ENCODE data around the gene ARF3.
A peak's percentile ranks its signal among the peaks of the same experiment; 100 is the strongest.

ARF3 gene

GRCh38 chr12:48958049-48958388 lies 732 bp upstream of the ARF3 start:
- ATAC-seq: no peak
- Mint-ChIP-seq H3K4me1 (peaks cover 37% of the 10 kb centered on the region), H3K27me3 (peaks cover 26% of the 10 kb centered on the region), H3K9me3 (no peaks in the 10 kb centered on the region), H3K27ac (no peak overlapping the region), H3K4me3 (peak overlapping the region; percentile 95 to 97)
- DNase-seq: no peak

- no peaks in the 10 kb centered on the region for H3K9me3 Mint-ChIP-seq
- ATAC-seq (peak; percentile 53), DNase-seq (no peak)
- peak overlapping the region; percentile 95 to 97 for H3K4me3 Mint-ChIP-seq
- H3K27me3 Mint-ChIP-seq: peaks cover 26% of the 10 kb centered on the region
- H3K27ac Mint-ChIP-seq: peak overlapping the region; percentile 88 to 98
- H3K4me1 Mint-ChIP-seq: peaks cover 37% of the 10 kb centered on the region
These were observed 777 bp downstream of the ARF3 start for GRCh38 chr12:48956279-48957140.

GRCh38 chr12:48954841-48955501 lies 2.3 kb downstream of the ARF3 start:
- DNase-seq (no peak), ATAC-seq (no peak)
- Mint-ChIP-seq H3K4me3 (peak overlapping the region in 1 of 2 donors; percentile 40), H3K27me3 (peaks cover 15% of the 10 kb centered on the region), H3K27ac (no peak overlapping the region), H3K9me3 (no peaks in the 10 kb centered on the region), H3K4me1 (peaks cover 37% of the 10 kb centered on the region)

GRCh38 chr12:48954061-48954460 lies 3.2 kb downstream of the ARF3 start:
- Mint-ChIP-seq H3K9me3 (no peaks in the 10 kb centered on the region), H3K4me1 (peaks cover 37% of the 10 kb centered on the region), H3K4me3 (no peak overlapping the region), H3K27ac (no peak overlapping the region), H3K27me3 (peaks cover 8% of the 10 kb centered on the region)
- DNase-seq (no peak), ATAC-seq (no peak)

GRCh38 chr12:48952691-48953090 lies 4.6 kb downstream of the ARF3 start:
- H3K9me3 Mint-ChIP-seq: no peaks in the 10 kb centered on the region
- H3K4me3 Mint-ChIP-seq: no peak overlapping the region
- no peak for ATAC-seq
- DNase-seq: no peak
- peaks cover 39% of the 10 kb centered on the region for H3K4me1 Mint-ChIP-seq
- no peaks in the 10 kb centered on the region for H3K27me3 Mint-ChIP-seq
- no peak overlapping the region for H3K27ac Mint-ChIP-seq

GRCh38 chr12:48947727-48948126 lies 9.6 kb downstream of the ARF3 start:
- no peaks in the 10 kb centered on the region for H3K9me3 Mint-ChIP-seq
- H3K27ac Mint-ChIP-seq: no peak overlapping the region
- DNase-seq (no peak), ATAC-seq (no peak)
- no peak overlapping the region for H3K4me3 Mint-ChIP-seq
- no peaks in the 10 kb centered on the region for H3K27me3 Mint-ChIP-seq
- H3K4me1 Mint-ChIP-seq: peaks cover 18% of the 10 kb centered on the region

GRCh38 chr12:48946943-48947342 lies 10.3 kb downstream of the ARF3 start:
- Mint-ChIP-seq H3K27ac (no peak overlapping the region), H3K4me1 (peaks cover 22% of the 10 kb centered on the region), H3K4me3 (no peak overlapping the region), H3K9me3 (no peaks in the 10 kb centered on the region), H3K27me3 (no peaks in the 10 kb centered on the region)
- DNase-seq: no peak
- no peak for ATAC-seq

- Mint-ChIP-seq H3K27me3 (no peaks in the 10 kb centered on the region), H3K27ac (no peak overlapping the region), H3K4me3 (no peak overlapping the region), H3K4me1 (peaks cover 26% of the 10 kb centered on the region), H3K9me3 (no peaks in the 10 kb centered on the region)
- ATAC-seq (no peak), DNase-seq (no peak)
These were observed 11.1 kb downstream of the ARF3 start for GRCh38 chr12:48946205-48946604.

GRCh38 chr12:48943221-48943620 lies 14.1 kb downstream of the ARF3 start:
- no peak overlapping the region for H3K4me3 Mint-ChIP-seq
- no peaks in the 10 kb centered on the region for H3K27me3 Mint-ChIP-seq
- H3K9me3 Mint-ChIP-seq: no peaks in the 10 kb centered on the region
- ATAC-seq (no peak), DNase-seq (no peak)
- H3K27ac Mint-ChIP-seq: no peak overlapping the region
- H3K4me1 Mint-ChIP-seq: peaks cover 24% of the 10 kb centered on the region

GRCh38 chr12:48940181-48940580 lies 17.1 kb downstream of the ARF3 start:
- ATAC-seq (no peak), DNase-seq (no peak)
- no peak overlapping the region for H3K4me3 Mint-ChIP-seq
- H3K27ac Mint-ChIP-seq: peak overlapping the region in 1 of 2 donors; percentile 65
- no peaks in the 10 kb centered on the region for H3K9me3 Mint-ChIP-seq
- H3K4me1 Mint-ChIP-seq: peaks cover 23% of the 10 kb centered on the region
- no peaks in the 10 kb centered on the region for H3K27me3 Mint-ChIP-seq

- ATAC-seq: no peak
- no peak overlapping the region for H3K27ac Mint-ChIP-seq
- peaks cover 31% of the 10 kb centered on the region for H3K4me1 Mint-ChIP-seq
- no peaks in the 10 kb centered on the region for H3K9me3 Mint-ChIP-seq
- H3K27me3 Mint-ChIP-seq: no peaks in the 10 kb centered on the region
- no peak overlapping the region for H3K4me3 Mint-ChIP-seq
- DNase-seq: no peak
These were observed 18.5 kb downstream of the ARF3 start for GRCh38 chr12:48938805-48939204.

GRCh38 chr12:48937170-48937569 lies 20.1 kb downstream of the ARF3 start:
- Mint-ChIP-seq H3K4me1 (peaks cover 40% of the 10 kb centered on the region), H3K27me3 (no peaks in the 10 kb centered on the region), H3K4me3 (no peak overlapping the region), H3K9me3 (no peaks in the 10 kb centered on the region), H3K27ac (peak overlapping the region in 1 of 2 donors; percentile 31)
- no peak for DNase-seq
- ATAC-seq: no peak

- Mint-ChIP-seq H3K9me3 (no peaks in the 10 kb centered on the region), H3K4me3 (no peak overlapping the region), H3K27ac (peak overlapping the region in 1 of 2 donors; percentile 21), H3K4me1 (peaks cover 34% of the 10 kb centered on the region), H3K27me3 (no peaks in the 10 kb centered on the region)
- peak; percentile 71 for ATAC-seq
- DNase-seq: peak; percentile 73 to 74
These were observed 20.8 kb downstream of the ARF3 start for GRCh38 chr12:48936379-48936979.

- Mint-ChIP-seq H3K27ac (no peak overlapping the region), H3K9me3 (no peaks in the 10 kb centered on the region), H3K27me3 (no peaks in the 10 kb centered on the region), H3K4me1 (peaks cover 34% of the 10 kb centered on the region), H3K4me3 (no peak overlapping the region)
- ATAC-seq: no peak
- DNase-seq: no peak
These were observed 23.0 kb downstream of the ARF3 start for GRCh38 chr12:48934312-48934706.

- DNase-seq: no peak
- H3K27me3 Mint-ChIP-seq: no peaks in the 10 kb centered on the region
- H3K4me1 Mint-ChIP-seq: peaks cover 34% of the 10 kb centered on the region
- no peak overlapping the region for H3K4me3 Mint-ChIP-seq
- ATAC-seq: peak; percentile 81
- no peak overlapping the region for H3K27ac Mint-ChIP-seq
- H3K9me3 Mint-ChIP-seq: no peaks in the 10 kb centered on the region
These were observed 23.5 kb downstream of the ARF3 start for GRCh38 chr12:48933664-48934311.

- H3K27ac Mint-ChIP-seq: no peak overlapping the region
- ATAC-seq (peak; percentile 43), DNase-seq (no peak)
- H3K9me3 Mint-ChIP-seq: no peaks in the 10 kb centered on the region
- H3K27me3 Mint-ChIP-seq: no peaks in the 10 kb centered on the region
- H3K4me1 Mint-ChIP-seq: peaks cover 30% of the 10 kb centered on the region
- H3K4me3 Mint-ChIP-seq: no peak overlapping the region
These were observed 24.4 kb downstream of the ARF3 start for GRCh38 chr12:48932878-48933277.

All from stimulated activated naive CD8-positive, alpha-beta T cell treated with anti-CD3 and anti-CD28 coated beads, Interleukin-15, amount 100 ng/mL, for 72 hours (primary cell).